HG03460 (cell line): ENCODE data around the gene ADCYAP1R1.

ENCODE experiments used
- ATAC-seq: cut with Tn5 transposase; IDR thresholded peaks from one replicate; pipeline ENCODE4 v1.9.1; 2021; ENCODE audit not compliant: unreplicated experiment

ADCYAP1R1 gene

DNA sequence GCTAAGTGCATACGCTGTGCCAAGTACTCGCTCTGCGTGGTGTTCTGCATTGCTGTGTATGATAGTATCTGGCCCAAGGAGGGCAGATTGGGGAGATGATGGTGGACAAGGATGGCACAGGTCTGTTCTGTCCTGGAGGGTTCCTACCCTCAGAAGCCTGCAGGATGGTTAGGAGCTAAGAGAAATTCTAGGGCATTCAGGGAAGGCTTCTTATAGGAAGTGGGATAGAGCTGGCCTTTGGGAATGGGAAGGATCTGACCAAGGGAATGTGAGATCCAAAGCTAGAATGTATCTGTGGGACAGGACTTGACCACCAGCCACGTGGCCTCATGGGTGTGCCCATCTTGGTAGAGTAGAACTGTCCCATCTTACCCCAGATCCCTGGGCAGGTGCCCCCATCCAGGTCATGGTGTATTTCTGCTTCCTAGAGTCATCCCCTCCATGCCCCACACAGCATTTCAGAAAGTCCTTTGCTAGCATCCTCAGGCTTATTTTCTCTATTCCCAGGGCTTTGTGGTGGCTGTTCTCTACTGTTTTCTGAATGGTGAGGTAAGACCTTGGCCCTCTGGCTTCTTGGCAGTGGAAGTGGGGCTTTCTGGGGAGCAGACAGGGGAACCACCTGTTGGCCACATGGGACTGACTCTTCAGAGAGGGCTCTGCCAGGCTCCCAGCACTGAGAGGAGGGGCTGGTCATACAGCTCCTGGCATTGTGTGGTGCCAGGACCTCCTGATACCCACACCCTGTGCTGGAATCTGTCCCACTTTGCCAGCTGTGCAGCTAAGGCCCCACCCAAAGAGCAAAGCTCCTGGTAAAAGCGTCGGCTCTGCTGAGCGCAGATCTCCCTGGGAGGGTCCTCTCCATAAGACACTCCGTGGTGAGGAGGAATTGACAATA lies 52.5 kb downstream of the ADCYAP1R1 start:
- no peak for ATAC-seq

- no peak for ATAC-seq
These were observed 53.3 kb downstream of the ADCYAP1R1 start for GRCh38 chr7:31105256-31105950.

- no peak for ATAC-seq
These were observed 54.4 kb downstream of the ADCYAP1R1 start for GRCh38 chr7:31106303-31107105.

DNA sequence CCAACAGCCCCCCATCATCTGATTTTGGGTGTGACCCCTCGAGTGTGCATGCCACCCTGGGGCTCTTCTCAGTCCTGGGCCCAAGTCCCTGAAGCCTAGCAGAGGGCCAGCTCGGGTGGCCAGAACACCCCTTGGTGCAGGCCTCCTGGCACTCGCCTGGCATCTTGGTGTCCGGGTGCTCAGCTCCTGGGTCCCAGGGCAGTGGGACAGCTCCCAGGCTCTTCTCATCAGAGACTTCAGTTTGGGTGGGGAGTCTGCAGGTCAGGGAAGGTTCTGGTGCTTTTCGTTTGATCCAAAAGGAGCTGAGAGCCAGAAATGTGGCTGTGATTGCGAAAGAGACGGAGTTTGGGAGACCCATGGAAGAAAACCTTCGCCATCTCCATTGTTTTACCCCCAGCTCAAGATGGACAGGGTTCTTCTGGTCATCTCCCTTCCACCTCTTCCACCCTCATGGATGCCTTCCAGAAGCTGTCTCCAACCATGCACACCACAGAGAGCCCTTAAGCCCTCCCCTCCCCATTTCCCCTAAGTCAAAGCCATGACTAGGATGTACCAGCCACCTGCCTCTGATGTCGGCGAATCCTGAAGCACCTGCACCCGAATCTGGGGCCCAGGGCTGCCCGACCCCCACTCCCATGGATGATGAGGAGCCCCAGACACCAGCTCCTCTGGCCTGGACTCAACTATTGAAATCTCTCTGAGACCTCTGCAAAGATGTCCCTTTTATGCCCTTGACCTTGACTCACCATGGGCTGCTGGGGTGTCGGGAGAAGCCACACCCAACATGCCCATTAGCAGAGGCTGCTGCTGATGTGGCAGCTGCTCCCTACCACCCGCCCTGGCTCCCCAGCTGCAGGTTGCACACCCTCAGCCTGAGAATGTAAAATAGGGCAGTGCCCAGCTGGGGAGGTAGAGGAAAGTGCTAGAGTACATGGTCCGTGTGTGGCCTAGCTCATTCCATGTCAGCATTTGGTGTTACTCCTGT lies 55.3 kb downstream of the ADCYAP1R1 start:
- no peak for ATAC-seq

- ATAC-seq, result no peak
These were observed 56.1 kb downstream of the ADCYAP1R1 start for GRCh38 chr7:31108097-31108657.

DNA sequence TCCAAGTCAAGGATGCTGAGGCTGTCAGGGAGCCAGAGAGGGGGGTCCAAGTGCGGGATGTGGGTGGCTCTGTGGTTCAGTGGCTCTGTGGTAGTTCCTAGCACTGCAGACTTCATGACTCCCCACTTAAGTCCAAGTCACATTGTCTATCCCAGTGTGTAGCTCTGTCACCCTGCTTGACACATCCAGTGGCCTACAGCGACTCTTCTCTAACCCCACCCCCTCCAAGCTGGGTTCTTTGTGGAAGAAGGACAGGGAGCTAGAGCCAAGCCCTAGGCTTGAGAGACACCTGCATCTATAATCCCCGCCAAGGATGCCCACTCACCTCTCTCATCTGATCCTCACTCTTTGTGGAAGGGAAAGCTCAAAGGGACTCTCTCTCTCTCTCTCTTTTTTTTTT lies 57.6 kb downstream of the ADCYAP1R1 start:
- no peak for ATAC-seq

- ATAC-seq, result no peak
These were observed 58.4 kb downstream of the ADCYAP1R1 start for GRCh38 chr7:31110331-31111108.

DNA sequence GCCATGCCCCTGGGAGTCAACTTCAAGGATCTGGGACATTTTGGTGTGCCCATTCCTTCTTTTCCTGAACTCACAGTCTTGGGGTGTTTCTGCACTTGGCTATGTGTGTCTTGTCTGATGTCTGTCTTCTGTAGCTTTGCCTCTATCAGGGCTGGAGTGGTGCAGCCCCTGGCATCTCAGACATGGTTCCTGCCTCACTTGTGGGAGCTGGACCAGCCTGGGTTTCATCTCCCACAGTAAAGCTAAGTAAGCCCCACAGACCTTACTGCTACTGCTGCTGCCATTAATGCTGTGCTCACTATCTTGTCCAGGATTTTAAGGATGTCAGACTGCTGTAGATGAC lies 59.0 kb downstream of the ADCYAP1R1 start:
- no peak for ATAC-seq

DNA sequence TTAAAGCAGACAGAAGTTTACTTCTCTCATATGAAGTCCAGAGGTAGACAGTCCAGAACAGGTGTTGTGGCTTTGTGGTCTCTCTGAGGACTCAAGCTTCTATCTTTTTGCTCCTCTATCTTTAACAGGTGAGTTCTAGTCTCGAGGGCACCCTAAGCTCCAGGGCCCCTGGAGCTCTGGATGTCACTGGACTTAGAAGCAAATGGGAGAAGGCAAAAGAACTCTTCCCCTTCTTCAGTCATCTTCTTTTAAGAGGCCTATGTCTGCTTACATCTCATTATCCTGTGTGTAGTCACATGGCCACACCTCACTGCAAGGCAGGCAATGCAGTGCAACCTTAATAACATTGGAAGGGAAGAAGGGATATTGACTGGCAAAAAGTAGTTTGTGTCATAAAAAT lies 61.6 kb downstream of the ADCYAP1R1 start:
- ATAC-seq, result no peak

DNA sequence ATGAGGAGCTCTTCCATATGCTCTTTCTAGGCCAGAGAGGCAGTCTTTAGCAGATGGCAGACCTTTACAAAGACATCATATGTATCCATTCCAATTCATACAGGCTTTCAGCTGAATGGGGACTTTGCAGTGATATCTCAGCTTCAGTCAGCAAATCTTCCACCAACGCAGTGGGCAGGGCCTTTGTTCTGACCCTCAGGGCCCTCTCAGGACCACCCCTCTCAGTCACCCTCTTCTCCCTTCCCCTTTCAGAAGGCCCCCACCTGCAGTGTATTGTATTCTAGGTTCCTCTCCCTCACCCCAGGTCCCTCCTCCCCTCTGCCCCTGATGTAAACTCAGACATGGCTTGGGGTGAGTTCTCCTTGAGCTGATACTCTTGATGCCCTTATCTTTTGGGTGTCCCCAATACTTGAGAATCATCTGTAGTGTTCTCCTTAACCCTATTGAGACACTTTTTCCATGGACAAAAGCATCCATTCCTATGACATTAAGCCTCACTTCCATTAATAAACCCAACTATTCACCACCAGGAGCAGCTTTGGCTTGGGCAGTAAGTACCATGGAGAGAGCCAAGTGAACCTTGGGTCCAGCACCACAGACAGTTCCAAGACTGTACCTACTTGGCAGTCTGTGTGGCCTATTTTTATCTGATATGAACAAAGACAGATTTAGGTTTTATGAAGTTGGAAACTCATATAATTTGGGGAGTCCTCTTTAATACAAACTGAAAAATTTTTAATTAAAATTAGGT lies 62.7 kb downstream of the ADCYAP1R1 start:
- no peak for ATAC-seq

GRCh38 chr7:31116615-31117014 lies 64.5 kb downstream of the ADCYAP1R1 start:
- ATAC-seq, result no peak

DNA sequence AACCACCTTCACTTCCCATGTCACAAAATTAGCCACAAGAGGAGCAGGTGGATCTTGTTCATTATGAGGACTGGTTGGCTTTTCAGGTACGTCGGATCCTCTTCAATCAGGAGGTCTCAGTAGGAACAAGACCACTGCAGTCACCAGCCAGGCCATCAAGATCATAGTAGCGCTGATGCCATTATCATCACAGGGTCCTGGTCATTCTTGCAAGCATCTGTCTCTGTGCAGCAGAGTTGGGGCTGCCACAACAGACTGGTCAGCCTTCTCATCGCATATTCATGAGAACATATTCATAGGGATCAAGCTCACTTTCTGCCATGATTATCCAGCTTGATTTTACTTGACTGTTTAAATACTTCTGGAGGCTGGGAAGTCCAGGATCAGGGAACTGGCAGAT lies 67.1 kb downstream of the ADCYAP1R1 start:
- no peak for ATAC-seq

- ATAC-seq, result no peak
These were observed 68.8 kb downstream of the ADCYAP1R1 start for GRCh38 chr7:31120800-31121513.

- ATAC-seq, result no peak
These were observed 69.5 kb downstream of the ADCYAP1R1 start for GRCh38 chr7:31121601-31122000.

DNA sequence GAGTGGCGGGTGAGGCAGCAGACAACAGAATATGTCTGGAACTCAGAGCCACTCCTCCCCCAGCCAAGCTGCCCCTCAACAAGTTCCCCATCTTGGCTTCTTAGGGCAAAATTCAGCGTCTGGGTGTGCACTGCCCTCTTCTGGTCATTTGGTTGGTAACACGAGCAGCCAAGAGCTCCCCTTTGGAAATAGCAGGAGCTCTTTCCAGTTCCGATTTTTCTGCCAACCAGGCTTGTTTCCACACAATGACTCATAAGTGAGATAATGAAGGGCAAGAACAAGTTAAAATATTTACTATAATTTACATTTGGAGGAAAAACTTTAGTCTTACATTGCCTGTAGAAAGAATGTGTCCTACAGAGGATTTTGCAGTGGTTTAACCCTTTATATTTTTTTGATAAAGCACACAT lies 70.5 kb downstream of the ADCYAP1R1 start:
- ATAC-seq, result no peak

GRCh38 chr7:31123321-31123720 lies 71.2 kb downstream of the ADCYAP1R1 start:
- ATAC-seq, result no peak

GRCh38 chr7:31123726-31124125 lies 71.6 kb downstream of the ADCYAP1R1 start:
- no peak for ATAC-seq

GRCh38 chr7:31125171-31125570 lies 73.1 kb downstream of the ADCYAP1R1 start:
- no peak for ATAC-seq
